MCF 10A (cell line): ENCODE results near the gene EPB41L1. TPM values are rescaled to one million over a fixed set of nuclear protein-coding genes. Genes with fewer than 3 reads are reported as not detected.

ENCODE experiments used
- BruUV-seq: library from RNA; stranded (reverse); fragments of 400-500 nt; replicated peaks from 2 replicates; lab custom pipeline; 2021; lab: Mats Ljungman, UMichigan
- CTCF ChIA-PET: fragments of 300-600 bp; sonication (Branson Sonifier 250); formaldehyde crosslinking; extraction: SDS; loops from one replicate; lab custom pipeline; 2021; ENCODE audit warnings: antibody characterized with exemption, inconsistent platforms; lab: Yijun Ruan, JAX
- POLR2A ChIA-PET: fragments of 300-600, 350-650 bp; sonication (Branson Sonifier 250); formaldehyde crosslinking; extraction: SDS; loops from one replicate; lab custom pipeline; 2020; ENCODE audit warnings: antibody characterized with exemption, inconsistent platforms; lab: Yijun Ruan, JAX
- DNase-seq: peaks from one replicate; pipeline ENCODE4 v3.0.0-alpha.2; 2018; ENCODE audit not compliant: unreplicated experiment
- H3K27ac Mint-ChIP-seq: one replicate; pipeline ENCODE4 v1.8.0; 2022; ENCODE audit warnings: mild to moderate bottlenecking, low read depth, mixed read lengths; ENCODE audit not compliant: unreplicated experiment
- H3K27me3 Mint-ChIP-seq: one replicate; pipeline ENCODE4 v1.8.0; 2022; ENCODE audit warnings: mixed read lengths; ENCODE audit not compliant: insufficient read depth, unreplicated experiment
- H3K36me3 Mint-ChIP-seq: one replicate; pipeline ENCODE4 v1.8.0; 2022; ENCODE audit warnings: mild to moderate bottlenecking, moderate library complexity, mixed read lengths; ENCODE audit not compliant: insufficient read depth, unreplicated experiment
- H3K4me1 Mint-ChIP-seq: one replicate; pipeline ENCODE4 v1.8.0; 2022; ENCODE audit warnings: mixed read lengths; ENCODE audit not compliant: insufficient read depth, unreplicated experiment
- H3K4me3 Mint-ChIP-seq: one replicate; pipeline ENCODE4 v1.8.0; 2022; ENCODE audit warnings: mild to moderate bottlenecking, moderate library complexity, mixed read lengths; ENCODE audit not compliant: unreplicated experiment
- H3K9me3 Mint-ChIP-seq: one replicate; pipeline ENCODE4 v1.8.0; 2022; ENCODE audit warnings: mixed read lengths; ENCODE audit not compliant: unreplicated experiment
- CTCF ChIP-seq: fragments of 200-600 bp; IDR thresholded peaks from one replicate; pipeline ENCODE4 v1.8.0; 2022; ENCODE audit warnings: antibody characterized with exemption, mild to moderate bottlenecking; ENCODE audit not compliant: unreplicated experiment
- intact Hi-C: fragments of 100-400 bp; cut with micrococcal nuclease; formaldehyde crosslinking; loops from 2 replicates; pipeline ENCODE4 v1.14.1; 2022
- total RNA-seq: library from RNA; stranded (reverse); gene quantifications from 2 replicates; pipeline ENCODE4 v1.2.3, GENCODE V29; 2022

EPB41L1 gene
- total RNA-seq, 1 experiment from 2014 or later, result 10.1 TPM

- intact Hi-C loops, result no loop called here
- Mint-ChIP-seq H3K4me1 (no peaks in the 10 kb centered on the region), H3K27ac (no peak overlapping the region), H3K36me3 (no peaks in the 10 kb centered on the region), H3K27me3 (no peaks in the 10 kb centered on the region), H3K9me3 (no peaks in the 10 kb centered on the region), H3K4me3 (no peak overlapping the region)
- no peak for DNase-seq
- no peak for TF ChIP-seq CTCF
- BruUV-seq, result no TSS peak
- ChIA-PET CTCF (interaction anchor here (1.0 to 9.6 kb wide), 7 partner anchors 10 to 245 kb away, joined by 3 to 196 read pairs (median 33); no protein-coding TSS in a partner anchor), POLR2A (interaction anchor here (0.5 to 0.6 kb wide), 2 partner anchors 17 to 71 kb away, joined by 3 read pairs; no protein-coding TSS in a partner anchor)
These were observed 42.7 kb downstream of the EPB41L1 start for GRCh38 chr20:36197271-36197670.

GRCh38 chr20:36199345-36200257, 45.1 kb downstream of the EPB41L1 start:
- ChIA-PET CTCF (interaction anchor here (0.5 to 9.6 kb wide), 66 partner anchors 8 to 1114 kb away, joined by 3 to 196 read pairs (median 4); partner anchors contain the start of gene SCAND1), POLR2A (interaction anchor here (0.6 to 0.7 kb wide), 4 partner anchors 37 to 208 kb away, joined by 3 read pairs; partner anchors contain the start of gene AAR2)
- Mint-ChIP-seq H3K4me3 (no peak overlapping the region), H3K4me1 (no peaks in the 10 kb centered on the region), H3K27ac (no peak overlapping the region), H3K36me3 (no peaks in the 10 kb centered on the region), H3K27me3 (no peaks in the 10 kb centered on the region), H3K9me3 (no peaks in the 10 kb centered on the region)
- BruUV-seq, result no TSS peak
- peak; percentile 84 for TF ChIP-seq CTCF
- peak; percentile 78 for DNase-seq
- intact Hi-C loops, result loop anchor here (1.0 to 5.0 kb wide), 3 partner anchors 43 to 718 kb away; no protein-coding TSS in a partner anchor

- H3K4me3 Mint-ChIP-seq, result no peak overlapping the region
- TF ChIP-seq CTCF, result no peak
- DNase-seq, result no peak
- peak overlapping the region; percentile 31 for H3K27ac Mint-ChIP-seq
- no peaks in the 10 kb centered on the region for H3K27me3 Mint-ChIP-seq
- no peaks in the 10 kb centered on the region for H3K9me3 Mint-ChIP-seq
- ChIA-PET CTCF (interaction anchor here (0.6 to 9.6 kb wide), 43 partner anchors 10 to 1115 kb away, joined by 3 to 196 read pairs (median 4); partner anchors contain the start of gene SCAND1), POLR2A (no interaction called here)
- no peaks in the 10 kb centered on the region for H3K4me1 Mint-ChIP-seq
- intact Hi-C loops, result loop anchor here (5.0 kb wide), 1 partner anchor 717 kb away; no protein-coding TSS in a partner anchor
- BruUV-seq, result no TSS peak
- no peaks in the 10 kb centered on the region for H3K36me3 Mint-ChIP-seq
These were observed 45.9 kb downstream of the EPB41L1 start for GRCh38 chr20:36200451-36200850.

GRCh38 chr20:36201198-36201597, 46.7 kb downstream of the EPB41L1 start:
- POLR2A ChIA-PET, result interaction anchor here (1.2 to 1.3 kb wide), 2 partner anchors 9 to 210 kb away, joined by 3 read pairs; no protein-coding TSS in a partner anchor

More at GRCh38 chr20:36201198-36201597, 46.7 kb downstream of the EPB41L1 start:
- H3K36me3 Mint-ChIP-seq, result no peaks in the 10 kb centered on the region
- CTCF ChIA-PET, result interaction anchor here (0.6 to 9.6 kb wide), 21 partner anchors 10 to 707 kb away, joined by 3 to 196 read pairs (median 12); no protein-coding TSS in a partner anchor
- no TSS peak for BruUV-seq
- no peak overlapping the region for H3K4me3 Mint-ChIP-seq
- no peak for DNase-seq
- H3K27ac Mint-ChIP-seq, result peak overlapping the region; percentile 31
- H3K4me1 Mint-ChIP-seq, result no peaks in the 10 kb centered on the region
- no peak for TF ChIP-seq CTCF
- intact Hi-C loops, result loop anchor here (5.0 kb wide), 1 partner anchor 716 kb away; no protein-coding TSS in a partner anchor
- no peaks in the 10 kb centered on the region for H3K9me3 Mint-ChIP-seq
- no peaks in the 10 kb centered on the region for H3K27me3 Mint-ChIP-seq
